ENCODE results near the gene CAND1.

- TF ChIP-seq EP300 (IDR thresholded peaks at IDR 0.05) (no peak), POLR2A (IDR thresholded peaks at IDR 0.05) (no peak)
Observed at GRCh38 chr12:67306712-67307111, 37.6 kb downstream of the CAND1 start.
